Tongue (tissue), 2 donors: ENCODE data around the gene WDR72. TPM values are rescaled to one million over a fixed set of nuclear protein-coding genes. Genes with fewer than 3 reads are reported as not detected.

ENCODE experiments used
- small RNA-seq: library from RNA; depleted of rRNA; stranded (forward); fragments of <200 nt; gene quantifications from one replicate; pipeline ENCODE3, GENCODE V24; 2014; ENCODE audit warnings: low replicate concordance
- total RNA-seq: library from RNA; depleted of rRNA; stranded (reverse); fragments of >200 nt; gene quantifications from one replicate; pipeline ENCODE4 v1.2.3, GENCODE V29; 2014

Gene WDR72
- total RNA-seq, 1 donor from 2014 or later, result 0.62 TPM

Small RNA genes within 50 kb of the gene (small RNA-seq; reads per million reads assigned to genes)
- not detected for gene RNU2-53P
- not detected for gene RNU6-449P

Other genes starting within 250 kb of the WDR72 start
- 0.92 TPM for gene UNC13C, start 218.8 kb upstream of the WDR72 start, total RNA-seq